ENCODE data around the gene E2F8.

DNA sequence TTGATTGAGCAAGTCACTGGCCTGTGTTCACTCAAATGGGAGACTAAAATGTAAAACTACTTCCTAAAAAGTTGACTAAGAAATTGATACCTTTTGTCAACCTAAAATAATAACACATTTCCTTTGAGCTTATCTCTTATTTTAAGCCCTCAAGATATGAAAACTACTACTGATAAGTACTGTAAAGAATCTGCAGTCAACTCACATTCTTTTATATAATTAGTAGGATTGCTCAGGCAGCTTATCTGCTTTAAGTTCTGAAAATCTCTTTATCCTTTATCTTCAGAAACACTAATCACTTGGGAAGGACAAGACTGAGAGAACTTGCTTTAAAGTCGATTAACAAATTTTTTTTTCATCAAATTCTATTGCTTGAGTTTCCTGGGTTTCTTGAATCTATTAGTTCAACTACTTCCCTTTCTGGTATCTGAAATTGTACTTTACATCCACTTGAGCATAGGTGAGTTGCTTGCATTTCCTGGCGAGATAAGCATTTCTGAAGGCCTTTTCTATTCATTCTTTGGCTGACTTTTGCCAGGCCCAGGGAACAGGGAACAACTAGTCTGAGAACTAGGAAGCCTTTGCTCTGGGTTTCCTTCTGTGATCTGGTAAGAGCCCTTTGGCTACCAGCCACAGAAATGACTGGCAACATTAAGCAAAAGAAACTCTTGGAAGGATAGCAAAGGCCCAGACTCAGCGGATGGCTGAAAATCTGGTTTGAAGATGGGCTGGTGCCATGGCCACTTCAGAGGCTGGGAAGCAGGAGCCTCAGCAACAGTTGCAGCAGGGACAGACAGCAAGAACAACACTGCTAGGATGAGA lies 19.6 kb downstream of the E2F8 start:
- TF ChIP-seq POLR2AphosphoS5 (IDR thresholded peaks at IDR 0.05; ENCODE audit: low read depth, low read length) (no peak), TAF1 (IDR thresholded peaks at IDR 0.05; ENCODE audit: low read depth, low read length) (no peak), POLR2A (IDR thresholded peaks at IDR 0.05; ENCODE audit: low read depth, low read length) (no peak), PAX5 (IDR thresholded peaks at IDR 0.05; ENCODE audit: insufficient read depth, low read length, severe bottlenecking) (no peak), SPI1 (IDR thresholded peaks at IDR 0.05; ENCODE audit: low read depth, low read length) (no peak)

Data from GM12891 (cell line).